ENCODE data around the gene CLASRP.
A peak's percentile ranks its signal among the peaks of the same experiment; 100 is the strongest.

The CLASRP gene

GRCh38 chr19:45094137-45094536 is 55.3 kb downstream of the CLASRP start:
- TF ChIP-seq POLR2A (IDR thresholded peaks at IDR 0.05; ENCODE audit: low read length) (no peak), GATA1 (IDR thresholded peaks at IDR 0.05; ENCODE audit: low read depth, low read length) (no peak)
- DNase-seq = no peak

GRCh38 chr19:45094707-45095106 is 55.9 kb downstream of the CLASRP start:
- TF ChIP-seq POLR2A (IDR thresholded peaks at IDR 0.05; ENCODE audit: low read length) (no peak), GATA1 (IDR thresholded peaks at IDR 0.05; ENCODE audit: low read depth, low read length) (no peak)
- no peak for DNase-seq

- DNase-seq = no peak
- TF ChIP-seq GATA1 (IDR thresholded peaks at IDR 0.05; ENCODE audit: low read depth, low read length) (no peak), POLR2A (IDR thresholded peaks at IDR 0.05; ENCODE audit: low read length) (no peak)
These were observed 56.9 kb downstream of the CLASRP start for GRCh38 chr19:45095496-45096413.

- DNase-seq = no peak
- no peak for TF ChIP-seq POLR2A (IDR thresholded peaks at IDR 0.05; ENCODE audit: low read length)
- no peak for TF ChIP-seq GATA1 (IDR thresholded peaks at IDR 0.05; ENCODE audit: low read depth, low read length)
These were observed 57.9 kb downstream of the CLASRP start for GRCh38 chr19:45096700-45097099.

- TF ChIP-seq POLR2A (IDR thresholded peaks at IDR 0.05; ENCODE audit: low read length) (no peak), GATA1 (IDR thresholded peaks at IDR 0.05; ENCODE audit: low read depth, low read length) (no peak)
- no peak for DNase-seq
These were observed 58.6 kb downstream of the CLASRP start for GRCh38 chr19:45097450-45097775.

- peak; percentile 51 to 61 for DNase-seq
- TF ChIP-seq GATA1 (IDR thresholded peaks at IDR 0.05; ENCODE audit: low read depth, low read length) = no peak
- no peak for TF ChIP-seq POLR2A (IDR thresholded peaks at IDR 0.05; ENCODE audit: low read length)
These were observed 59.1 kb downstream of the CLASRP start for GRCh38 chr19:45097776-45098520.

GRCh38 chr19:45098521-45099466 is 59.9 kb downstream of the CLASRP start:
- TF ChIP-seq POLR2A (IDR thresholded peaks at IDR 0.05; ENCODE audit: low read length) (no peak), GATA1 (IDR thresholded peaks at IDR 0.05; ENCODE audit: low read depth, low read length) (no peak)

GRCh38 chr19:45099467-45100191 is 60.8 kb downstream of the CLASRP start:
- TF ChIP-seq POLR2A (IDR thresholded peaks at IDR 0.05; ENCODE audit: low read length) (no peak), GATA1 (IDR thresholded peaks at IDR 0.05; ENCODE audit: low read depth, low read length) (no peak)
- peak in 1 of 2 experiments; percentile 19 for DNase-seq

More at GRCh38 chr19:45098521-45099466, 59.9 kb downstream of the CLASRP start:
- no peak for DNase-seq

GRCh38 chr19:45100201-45100600 is 61.4 kb downstream of the CLASRP start:
- no peak for DNase-seq
- TF ChIP-seq GATA1 (IDR thresholded peaks at IDR 0.05; ENCODE audit: low read depth, low read length) = no peak
- TF ChIP-seq POLR2A (IDR thresholded peaks at IDR 0.05; ENCODE audit: low read length) = no peak

GRCh38 chr19:45100846-45101252 is 62.0 kb downstream of the CLASRP start:
- no peak for DNase-seq
- TF ChIP-seq POLR2A (IDR thresholded peaks at IDR 0.05; ENCODE audit: low read length) (no peak), GATA1 (IDR thresholded peaks at IDR 0.05; ENCODE audit: low read depth, low read length) (no peak)

- no peak for DNase-seq
- TF ChIP-seq POLR2A (IDR thresholded peaks at IDR 0.05; ENCODE audit: low read length) = no peak
- TF ChIP-seq GATA1 (IDR thresholded peaks at IDR 0.05; ENCODE audit: low read depth, low read length) = no peak
These were observed 63.0 kb downstream of the CLASRP start for GRCh38 chr19:45101806-45102205.

GRCh38 chr19:45102481-45102880 is 63.6 kb downstream of the CLASRP start:
- TF ChIP-seq POLR2A (IDR thresholded peaks at IDR 0.05; ENCODE audit: low read length) (no peak), GATA1 (IDR thresholded peaks at IDR 0.05; ENCODE audit: low read depth, low read length) (no peak)

GRCh38 chr19:45103156-45103507 is 64.3 kb downstream of the CLASRP start:
- no peak for DNase-seq
- TF ChIP-seq GATA1 (IDR thresholded peaks at IDR 0.05; ENCODE audit: low read depth, low read length) = no peak
- TF ChIP-seq POLR2A (IDR thresholded peaks at IDR 0.05; ENCODE audit: low read length) = no peak

More at GRCh38 chr19:45102481-45102880, 63.6 kb downstream of the CLASRP start:
- no peak for DNase-seq

All from erythroblast (primary cell).